Activated B cell treated with CpG ODN at 0.5 μM for 24 hours (primary cell): ENCODE data around the gene C11orf52. TPM values are rescaled to one million over a fixed set of nuclear protein-coding genes. Genes with fewer than 3 reads are reported as not detected.
A peak's percentile ranks its signal among the peaks of the same experiment; 100 is the strongest.

Experiments used
- ATAC-seq: fragments of 200-7000 bp; cut with Tn5 transposase; one replicate; pipeline ENCODE4 v1.10.0; 2021; ENCODE audit warnings: low read depth, mild to moderate bottlenecking, moderate library complexity
- CTCF ChIA-PET: fragments of 350-600 bp; sonication (Branson Sonifier 250); formaldehyde crosslinking; loops from one replicate; lab custom pipeline; 2021; ENCODE audit warnings: antibody characterized with exemption; lab: Charles Lee
- POLR2A ChIA-PET: fragments of 350-600 bp; sonication (Branson Sonifier 250); formaldehyde crosslinking; loops from one replicate; lab custom pipeline; 2021; ENCODE audit warnings: antibody characterized with exemption; lab: Charles Lee
- DNase-seq: peaks from one replicate; pipeline ENCODE4 v3.0.0; 2022
- H3K27ac Mint-ChIP-seq: one replicate; pipeline ENCODE4 v1.8.0; 2020; ENCODE audit warnings: mixed read lengths
- H3K27me3 Mint-ChIP-seq: one replicate; pipeline ENCODE4 v1.8.0; 2021; ENCODE audit warnings: mixed read lengths
- H3K36me3 Mint-ChIP-seq: one replicate; pipeline ENCODE4 v1.8.0; 2021; ENCODE audit warnings: low read depth, mixed read lengths
- H3K4me1 Mint-ChIP-seq: one replicate; pipeline ENCODE4 v1.8.0; 2021; ENCODE audit warnings: mixed read lengths
- H3K4me3 Mint-ChIP-seq: one replicate; pipeline ENCODE4 v1.8.0; 2020; ENCODE audit warnings: mild to moderate bottlenecking, mixed read lengths
- H3K9me3 Mint-ChIP-seq: one replicate; pipeline ENCODE4 v1.8.0; 2020; ENCODE audit warnings: mixed read lengths
- CTCF ChIP-seq: fragments of 200-600 bp; IDR thresholded peaks from one replicate; pipeline ENCODE4 v1.8.0; 2022; ENCODE audit warnings: antibody characterized with exemption, mild to moderate bottlenecking
- intact Hi-C: fragments of 100-400 bp; cut with micrococcal nuclease; formaldehyde crosslinking; loops from one replicate; pipeline ENCODE4 v1.15.1; 2024
- total RNA-seq: library from RNA; stranded (reverse); gene quantifications from 2 replicates; pipeline ENCODE4 v1.2.3, GENCODE V29; 2022

The C11orf52 gene, protein sequence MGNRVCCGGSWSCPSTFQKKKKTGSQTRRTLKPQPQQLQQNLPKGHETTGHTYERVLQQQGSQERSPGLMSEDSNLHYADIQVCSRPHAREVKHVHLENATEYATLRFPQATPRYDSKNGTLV
- total RNA-seq, result not detected in 2 replicates

DNA sequence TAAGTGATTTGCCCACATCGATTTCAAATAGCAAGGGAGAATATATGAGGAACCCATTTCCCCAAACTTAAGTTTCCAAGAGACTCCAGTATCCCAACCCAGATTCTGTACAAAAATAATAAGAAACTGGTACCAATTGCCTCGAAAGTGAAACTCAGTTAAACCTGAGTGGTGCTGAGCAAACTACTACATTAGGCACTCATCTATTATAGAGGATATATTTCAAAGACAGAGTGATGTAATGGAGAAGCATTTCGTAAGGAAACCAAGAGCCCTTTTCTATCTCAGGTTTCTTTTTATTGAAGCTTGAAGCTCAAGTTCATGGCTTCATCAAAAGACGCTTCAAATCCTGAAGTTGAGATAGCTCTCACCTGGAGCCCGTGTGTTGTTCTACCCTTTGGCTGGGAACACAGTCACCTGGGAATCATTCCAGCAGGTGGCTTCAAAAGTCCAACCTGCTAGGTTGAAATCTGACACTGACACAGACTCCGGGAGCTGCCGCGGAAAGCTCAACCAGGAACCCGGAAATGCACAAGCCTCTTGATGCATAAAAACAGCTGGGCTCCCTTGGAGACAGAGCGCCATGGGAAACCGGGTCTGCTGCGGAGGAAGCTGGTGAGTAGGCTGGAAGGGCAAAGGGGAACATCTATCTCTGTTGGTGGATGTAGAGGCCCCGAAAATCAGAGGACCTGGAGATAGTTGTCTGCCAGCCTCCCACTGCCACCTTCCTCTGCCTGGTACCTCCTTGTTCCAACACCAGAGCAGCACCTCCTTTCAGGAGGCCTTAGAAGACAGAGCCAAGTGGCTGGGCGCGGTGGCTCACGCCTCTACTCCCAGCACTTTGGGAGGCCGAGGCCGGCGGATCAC, at the start of gene C11orf52:
Gene C11orf52, plus strand, starts transcription at position 524 of the 867 bp plus-strand sequence. Its CDS starts 60 bp downstream, at position 584.
- TF ChIP-seq CTCF, result no peak
- intact Hi-C loops, result no loop called here
- Mint-ChIP-seq H3K27ac (no peak within 1 kb of the TSS), H3K9me3 (no peaks in the 10 kb centered on the region), H3K4me1 (no peaks in the 10 kb centered on the region), H3K27me3 (peaks cover 31% of the 10 kb centered on the region), H3K4me3 (no peak within 1 kb of the TSS), H3K36me3 (no peaks in the 10 kb centered on the region)
- no peak for ATAC-seq
- ChIA-PET POLR2A (no interaction called here), CTCF (no interaction called here)
- DNase-seq, result no peak

DNA sequence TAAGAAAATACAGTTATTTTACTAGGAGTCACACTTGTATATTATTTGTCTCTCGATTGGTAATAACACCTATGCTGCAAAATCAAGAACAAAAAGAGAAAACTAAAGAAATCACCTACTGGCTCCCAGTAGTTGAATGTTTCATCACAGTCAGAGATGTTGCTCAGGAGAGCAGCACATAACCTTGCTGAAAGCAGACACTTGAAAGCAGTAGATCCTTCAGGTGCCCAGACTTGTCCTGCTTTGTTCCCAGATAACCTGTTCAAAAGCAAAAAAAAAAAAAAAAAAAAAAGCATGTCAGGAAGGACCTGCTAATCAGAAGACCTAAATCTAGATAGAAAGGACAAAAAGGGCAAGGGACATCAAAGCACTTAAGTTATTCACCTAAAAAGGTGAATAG, 48.6 kb upstream of the C11orf52 start:
- CTCF ChIA-PET, result interaction anchor here (0.8 to 2.3 kb wide), 5 partner anchors 10 to 112 kb away, joined by 3 to 5 read pairs (median 4); partner anchors contain the start of gene PPP2R1B
- POLR2A ChIA-PET, result interaction anchor here (0.7 to 2.4 kb wide), 7 partner anchors 9 to 402 kb away, joined by 3 to 19 read pairs (median 10); partner anchors contain the start of genes CFAP68 and DLAT
- H3K4me1 Mint-ChIP-seq, result peaks cover 13% of the 10 kb centered on the region
- ATAC-seq (no peak), DNase-seq (no peak)
- intact Hi-C loops, result loop anchor here (2.0 to 10.0 kb wide), 6 partner anchors 103 to 1435 kb away; partner anchors contain the start of genes DLAT, PPP2R1B, PTS and SIK2
- H3K27me3 Mint-ChIP-seq, result no peaks in the 10 kb centered on the region
- H3K9me3 Mint-ChIP-seq, result no peaks in the 10 kb centered on the region
- TF ChIP-seq CTCF, result no peak
- H3K27ac Mint-ChIP-seq, result no peak overlapping the region
- peaks cover 36% of the 10 kb centered on the region for H3K36me3 Mint-ChIP-seq
- H3K4me3 Mint-ChIP-seq, result peak overlapping the region; percentile 50

- DNase-seq, result no peak
- ChIA-PET POLR2A (interaction anchor here (0.7 to 2.4 kb wide), 12 partner anchors 9 to 402 kb away, joined by 3 to 19 read pairs (median 4); partner anchors contain the start of genes CFAP68, DLAT, PPP2R1B and PTS), CTCF (interaction anchor here (0.8 to 2.3 kb wide), 7 partner anchors 10 to 111 kb away, joined by 3 to 5 read pairs (median 4); partner anchors contain the start of gene PPP2R1B)
- ATAC-seq, result peak; percentile 2
- intact Hi-C loops, result loop anchor here (2.0 to 10.0 kb wide), 6 partner anchors 103 to 1436 kb away; partner anchors contain the start of genes DLAT, PPP2R1B, PTS and SIK2
- Mint-ChIP-seq H3K4me1 (peaks cover 13% of the 10 kb centered on the region), H3K27ac (peak overlapping the region; percentile 92), H3K9me3 (no peaks in the 10 kb centered on the region), H3K36me3 (peaks cover 36% of the 10 kb centered on the region), H3K4me3 (peak overlapping the region; percentile 93), H3K27me3 (no peaks in the 10 kb centered on the region)
- TF ChIP-seq CTCF, result no peak
Measured at GRCh38 chr11:111870522-111870885, 48.2 kb upstream of the C11orf52 start.

DNA sequence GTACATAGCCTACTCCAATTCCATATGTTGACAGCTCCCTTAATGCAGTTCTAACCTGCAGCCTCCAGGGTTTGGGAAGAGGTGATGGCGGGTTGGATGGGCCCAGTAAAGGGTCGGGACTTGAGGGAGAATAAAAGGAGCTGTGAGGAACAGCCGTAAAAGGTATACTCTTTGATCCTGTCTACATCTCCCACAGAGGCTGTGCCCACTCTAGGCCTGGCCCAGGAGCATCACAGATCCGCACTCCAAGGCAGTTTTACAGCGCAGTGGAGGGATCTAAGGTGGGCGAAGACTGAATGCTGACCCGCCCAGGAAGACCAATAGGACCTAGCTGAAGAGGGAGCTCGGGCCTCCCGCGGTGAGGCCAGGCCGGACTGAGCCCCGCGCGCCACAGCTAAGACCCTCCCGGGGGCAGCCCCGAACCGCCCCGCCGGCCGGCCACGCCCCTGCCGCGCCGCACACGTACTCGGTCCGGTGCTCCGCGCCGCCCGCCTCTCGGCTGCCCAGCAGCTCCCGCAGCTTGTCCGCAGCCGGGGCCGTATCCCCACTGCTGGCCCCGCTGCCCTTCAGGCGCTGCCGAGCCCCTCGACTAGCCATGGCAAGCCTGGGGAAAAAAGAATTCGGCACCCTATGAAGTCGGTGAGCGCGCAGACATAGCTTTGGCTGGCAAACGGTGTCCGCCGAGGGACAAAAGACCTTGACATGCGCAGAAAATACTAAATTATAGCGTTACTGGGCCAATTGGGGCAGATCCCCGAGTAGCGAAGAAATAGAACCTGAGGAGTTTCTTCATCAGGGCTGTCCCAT, 47.6 kb upstream of the C11orf52 start, which contains the start of gene ALG9:
Gene ALG9, minus strand, starts transcription at position 696 of the 807 bp plus-strand sequence. Its CDS starts 99 bp downstream, at position 597.
- ChIA-PET CTCF (interaction anchor here (0.6 to 2.3 kb wide), 9 partner anchors 9 to 574 kb away, joined by 3 to 5 read pairs (median 4); partner anchors contain the start of gene PPP2R1B), POLR2A (interaction anchor here (0.6 to 2.4 kb wide), 19 partner anchors 9 to 401 kb away, joined by 3 to 19 read pairs (median 4); partner anchors contain the start of genes CFAP68, DLAT, PPP2R1B and PTS)
- ATAC-seq, result peak; percentile 89
- TF ChIP-seq CTCF, result no peak
- peak; percentile 90 for DNase-seq
- peaks cover 40% of the 10 kb centered on the region for H3K36me3 Mint-ChIP-seq
- intact Hi-C loops, result loop anchor here (1.0 to 10.0 kb wide), 8 partner anchors 8 to 1436 kb away; partner anchors contain the start of genes CFAP68, DLAT, FDXACB1 and PPP2R1B
- peaks cover 13% of the 10 kb centered on the region for H3K4me1 Mint-ChIP-seq
- no peaks in the 10 kb centered on the region for H3K9me3 Mint-ChIP-seq
- H3K27ac Mint-ChIP-seq, result peak within 1 kb of the TSS; percentile 92
- no peaks in the 10 kb centered on the region for H3K27me3 Mint-ChIP-seq
- peak within 1 kb of the TSS; percentile 93 for H3K4me3 Mint-ChIP-seq
